Endothelial cell (in vitro differentiated cells): Measurements from ENCODE around the gene ZNF850. TPM values are rescaled to one million over a fixed set of nuclear protein-coding genes. Genes with fewer than 3 reads are reported as not detected.

Source experiments
- DNase-seq: peaks from one replicate; pipeline ENCODE4 v3.0.0; 2021; ENCODE audit warnings: low spot score
- H3K27ac Mint-ChIP-seq: one replicate; pipeline ENCODE4 v1.8.0; 2021; ENCODE audit warnings: mixed read lengths, inconsistent platforms; ENCODE audit not compliant: unreplicated experiment
- H3K27me3 Mint-ChIP-seq: one replicate; pipeline ENCODE4 v1.8.0; 2021; ENCODE audit warnings: mild to moderate bottlenecking, moderate library complexity, mixed read lengths, inconsistent platforms; ENCODE audit not compliant: unreplicated experiment
- H3K36me3 Mint-ChIP-seq: one replicate; pipeline ENCODE4 v1.8.0; 2021; ENCODE audit warnings: mild to moderate bottlenecking, low read depth, mixed read lengths, inconsistent platforms; ENCODE audit not compliant: unreplicated experiment
- H3K4me1 Mint-ChIP-seq: one replicate; pipeline ENCODE4 v1.8.0; 2021; ENCODE audit warnings: mild to moderate bottlenecking, mixed read lengths, inconsistent platforms; ENCODE audit not compliant: unreplicated experiment
- H3K4me3 Mint-ChIP-seq: one replicate; pipeline ENCODE4 v1.8.0; 2021; ENCODE audit warnings: mild to moderate bottlenecking, mixed read lengths, inconsistent platforms; ENCODE audit not compliant: unreplicated experiment
- H3K9me3 Mint-ChIP-seq: one replicate; pipeline ENCODE4 v1.8.0; 2021; ENCODE audit warnings: mixed read lengths, inconsistent platforms; ENCODE audit not compliant: unreplicated experiment
- CTCF ChIP-seq: fragments of 200-600 bp; sonication (generic); IDR thresholded peaks from one replicate; pipeline ENCODE4 v1.5.0; 2021; ENCODE audit warnings: antibody characterized with exemption; ENCODE audit not compliant: unreplicated experiment
- long read RNA-seq: library from polyadenylated mRNA; unstranded; transcript quantifications from one replicate; pipeline ENCODE4 v2.0.0, GENCODE V29; 2020; ENCODE audit not compliant: unreplicated experiment
- total RNA-seq: library from RNA; stranded (reverse); fragmentation: NEBNext Ultra II Directional; extraction: Animal tissue kit (Norgen Biotek cat#: 25700); gene quantifications from one replicate; pipeline ENCODE4 v1.2.1, GENCODE V29; 2021; ENCODE audit not compliant: unreplicated experiment

The ZNF850 gene
- total RNA-seq, result 7.0 TPM
- long read RNA-seq, result 0 reads

- TF ChIP-seq CTCF, result no peak
- H3K36me3 Mint-ChIP-seq, result peaks cover 45% of the 10 kb centered on the region
- peaks cover 17% of the 10 kb centered on the region for H3K4me1 Mint-ChIP-seq
- peak; percentile 94 for DNase-seq
- H3K27me3 Mint-ChIP-seq, result peaks cover 15% of the 10 kb centered on the region
- peak within 1 kb of the TSS; percentile 98 for H3K27ac Mint-ChIP-seq
- H3K9me3 Mint-ChIP-seq, result peaks cover 31% of the 10 kb centered on the region
- H3K4me3 Mint-ChIP-seq, result peak within 1 kb of the TSS; percentile 100
Measured at GRCh38 chr19:36772311-36773222, at the start of gene ZNF850. ZNF850 (minus strand) TSS chr19:36772807; CDS start chr19:36762606, 10,201 bp downstream.

- peak overlapping the region; percentile 72 for H3K4me3 Mint-ChIP-seq
- DNase-seq, result no peak
- no peak for TF ChIP-seq CTCF
- peaks cover 90% of the 10 kb centered on the region for H3K36me3 Mint-ChIP-seq
- H3K27me3 Mint-ChIP-seq, result no peaks in the 10 kb centered on the region
- no peaks in the 10 kb centered on the region for H3K4me1 Mint-ChIP-seq
- H3K9me3 Mint-ChIP-seq, result peaks cover 65% of the 10 kb centered on the region
- H3K27ac Mint-ChIP-seq, result no peak overlapping the region
Measured at GRCh38 chr19:36821758-36822157, 49.2 kb upstream of the ZNF850 start.

- H3K27me3 Mint-ChIP-seq, result no peaks in the 10 kb centered on the region
- H3K4me3 Mint-ChIP-seq, result peak overlapping the region; percentile 81
- H3K9me3 Mint-ChIP-seq, result peaks cover 50% of the 10 kb centered on the region
- H3K4me1 Mint-ChIP-seq, result no peaks in the 10 kb centered on the region
- peaks cover 83% of the 10 kb centered on the region for H3K36me3 Mint-ChIP-seq
- H3K27ac Mint-ChIP-seq, result no peak overlapping the region
- TF ChIP-seq CTCF, result no peak
- no peak for DNase-seq
Measured at GRCh38 chr19:36819130-36819630, 46.6 kb upstream of the ZNF850 start.

GRCh38 chr19:36807029-36807428 lies 34.4 kb upstream of the ZNF850 start:
- no peak for DNase-seq
- H3K4me3 Mint-ChIP-seq, result peak overlapping the region; percentile 10
- H3K27ac Mint-ChIP-seq, result no peak overlapping the region
- no peaks in the 10 kb centered on the region for H3K4me1 Mint-ChIP-seq
- no peak for TF ChIP-seq CTCF
- H3K9me3 Mint-ChIP-seq, result peaks cover 27% of the 10 kb centered on the region
- peaks cover 58% of the 10 kb centered on the region for H3K36me3 Mint-ChIP-seq
- peaks cover 3% of the 10 kb centered on the region for H3K27me3 Mint-ChIP-seq

GRCh38 chr19:36805364-36805763 lies 32.8 kb upstream of the ZNF850 start:
- peaks cover 20% of the 10 kb centered on the region for H3K9me3 Mint-ChIP-seq
- peaks cover 53% of the 10 kb centered on the region for H3K36me3 Mint-ChIP-seq

More at GRCh38 chr19:36805364-36805763, 32.8 kb upstream of the ZNF850 start:
- no peaks in the 10 kb centered on the region for H3K4me1 Mint-ChIP-seq
- no peak for DNase-seq
- H3K27me3 Mint-ChIP-seq, result peaks cover 4% of the 10 kb centered on the region
- no peak for TF ChIP-seq CTCF
- no peak overlapping the region for H3K27ac Mint-ChIP-seq
- no peak overlapping the region for H3K4me3 Mint-ChIP-seq
